Keratinocyte (primary cell): ENCODE data around the gene LAMB1. TPM values are rescaled to one million over a fixed set of nuclear protein-coding genes. Genes with fewer than 3 reads are reported as not detected.

Experiments
- DNase-seq: peaks from one replicate; pipeline ENCODE4 v3.0.0-alpha.2; 2011; ENCODE audit warnings: low read depth, missing footprints, low spot score
- FAIRE-seq: peaks from 2 replicates; lab custom pipeline; 2011; peaks lifted over from hg19 to GRCh38; lab: Jason Lieb, UNC
- H2AFZ ChIP-seq: 2 replicates; pipeline ENCODE4 v1.6.0; 2012; ENCODE audit warnings: low read length, control low read depth, inconsistent platforms; ENCODE audit not compliant: control insufficient read depth
- H3K27ac ChIP-seq: 2 replicates; pipeline ENCODE4 v1.5.1; 2011; ENCODE audit warnings: low read length; ENCODE audit not compliant: control insufficient read depth, insufficient read depth
- H3K27me3 ChIP-seq: 3 replicates; pipeline ENCODE4 v1.6.0; 2011; ENCODE audit warnings: low read length; ENCODE audit not compliant: control insufficient read depth, insufficient read depth; ENCODE audit errors: extremely low read depth
- H3K36me3 ChIP-seq, 2 experiments: 2 replicates in 1 of 2; 3 replicates in 1 of 2; pipeline ENCODE4 v1.5.1; 2011; ENCODE audit warnings: low read length in 2 of 2, mild to moderate bottlenecking in 1 of 2; ENCODE audit not compliant: control insufficient read depth in 2 of 2, insufficient read depth in 2 of 2; ENCODE audit errors: extremely low read depth in 1 of 2
- H3K4me1 ChIP-seq: 3 replicates; pipeline ENCODE4 v1.5.1; 2011; ENCODE audit warnings: low read length; ENCODE audit not compliant: control insufficient read depth, insufficient read depth; ENCODE audit errors: extremely low read depth
- H3K4me2 ChIP-seq: 3 replicates; pipeline ENCODE4 v1.6.0; 2011; ENCODE audit warnings: low read depth, low read length; ENCODE audit not compliant: control insufficient read depth, insufficient read depth; ENCODE audit errors: extremely low read depth
- H3K4me3 ChIP-seq, 3 experiments: fragments of 200-600 bp in 1 of 3; sonication (generic) in 1 of 3; 2 replicates in 2 of 3; 3 replicates in 1 of 3; pipeline ENCODE4 v1.5.1; 2011 to 2016; ENCODE audit warnings: low read length in 3 of 3, mild to moderate bottlenecking in 3 of 3, control low read depth in 2 of 3, inconsistent platforms in 1 of 3, low read depth in 1 of 3, mixed read lengths in 1 of 3, mixed run types in 1 of 3, moderate library complexity in 1 of 3; ENCODE audit not compliant: control insufficient read depth in 2 of 3, insufficient read depth in 2 of 3; ENCODE audit errors: extremely low read depth in 1 of 3
- H3K79me2 ChIP-seq: 2 replicates; pipeline ENCODE4 v1.6.0; 2012; ENCODE audit warnings: low read length; ENCODE audit not compliant: control insufficient read depth, insufficient read depth
- H3K9ac ChIP-seq: 3 replicates; pipeline ENCODE4 v1.6.0; 2011; ENCODE audit warnings: low read length; ENCODE audit not compliant: control insufficient read depth, insufficient read depth; ENCODE audit errors: extremely low read depth
- H3K9me1 ChIP-seq: 3 replicates; pipeline ENCODE4 v1.6.0; 2011; ENCODE audit warnings: low read length; ENCODE audit not compliant: control insufficient read depth, insufficient read depth; ENCODE audit errors: extremely low read depth
- H3K9me3 ChIP-seq: 2 replicates; pipeline ENCODE4 v1.5.1; 2012; ENCODE audit warnings: low read depth, low read length; ENCODE audit not compliant: control insufficient read depth
- H4K20me1 ChIP-seq: 3 replicates; pipeline ENCODE4 v1.6.0; 2011; ENCODE audit warnings: low read length; ENCODE audit not compliant: control insufficient read depth, insufficient read depth; ENCODE audit errors: extremely low read depth
- CTCF ChIP-seq, 3 experiments: IDR thresholded peaks in 1 of 3; conservative IDR thresholded peaks in 1 of 3; optimal IDR thresholded peaks in 1 of 3; 2 replicates in 2 of 3; 3 replicates in 1 of 3; pipeline versions ENCODE3 to v1.5.1; 2011; ENCODE audit warnings: low read length in 3 of 3, mild to moderate bottlenecking in 3 of 3, moderate library complexity in 2 of 3, control low read depth in 1 of 3, inconsistent platforms in 1 of 3; ENCODE audit not compliant: insufficient read depth in 2 of 3; ENCODE audit errors: extremely low read depth in 1 of 3
- EZH2 ChIP-seq: IDR thresholded peaks from one replicate; pipeline ENCODE4 v1.6.1; 2012; ENCODE audit warnings: inconsistent platforms, mild to moderate bottlenecking, low read length, moderate library complexity
- dilution Hi-C: fragments of 300-500 bp; cut with MboI; formaldehyde crosslinking; loops from one replicate; pipeline ENCODE4 v1.7.0; 2020; ENCODE audit warnings: low sequenced_read_pairs; ENCODE audit not compliant: extremely low pct_ligation_motif_present
- polyA plus RNA-seq, 5 experiments: library from polyadenylated mRNA; depleted of rRNA in 3 of 5; stranded (reverse) in 3 of 5; stranded (forward) in 1 of 5; unstranded in 1 of 5; fragments of >200 nt; gene quantifications; 1 replicate in 1 of 5; 2 replicates in 3 of 5; 3 replicates in 1 of 5; pipeline versions ENCODE4 v1.2.1 to v1.2.3, GENCODE V29; 2011 to 2012; ENCODE audit warnings: missing spikeins in 2 of 5, low read depth in 1 of 5, low replicate concordance in 1 of 5

LAMB1 gene
- polyA plus RNA-seq, 1 donor (not counting 4 experiments of a cell fraction or from before 2014, with no cell fraction given) = 97.9 TPM

GRCh38 chr7:108004220-108005142, 1.5 kb upstream of the LAMB1 start:
- DNase-seq = no peak
- no peak for FAIRE-seq
- no peak overlapping the region for H3K4me2 ChIP-seq
- no peak overlapping the region for H3K4me3 ChIP-seq
- H4K20me1 ChIP-seq = no peaks in the 10 kb centered on the region
- no peaks in the 10 kb centered on the region for H3K9me3 ChIP-seq
- no peak overlapping the region for H3K27ac ChIP-seq
- no peak overlapping the region for H3K9ac ChIP-seq
- peaks cover 10% of the 10 kb centered on the region for H3K79me2 ChIP-seq
- no peak overlapping the region for H2AFZ ChIP-seq
- dilution Hi-C loops = no loop called here
- H3K9me1 ChIP-seq = no peaks in the 10 kb centered on the region
- TF ChIP-seq EZH2 (no peak), CTCF (optimal IDR thresholded peaks at IDR 0.05 in 1 of 3, IDR thresholded peaks at IDR 0.05 in 1 of 3, conservative IDR thresholded peaks at IDR 0.05 in 1 of 3; ENCODE audit: extremely low read depth in 1 of 3, insufficient read depth in 2 of 3, low read length in 3 of 3) (no peak)
- no peaks in the 10 kb centered on the region for H3K36me3 ChIP-seq
- H3K27me3 ChIP-seq = no peaks in the 10 kb centered on the region
- peaks cover 19% of the 10 kb centered on the region for H3K4me1 ChIP-seq

GRCh38 chr7:108003599-108003935, 606 bp upstream of the LAMB1 start:
- dilution Hi-C loops = no loop called here
- no peaks in the 10 kb centered on the region for H3K9me3 ChIP-seq
- no peak for FAIRE-seq
- peaks cover 10% of the 10 kb centered on the region for H3K79me2 ChIP-seq
- H3K9me1 ChIP-seq = no peaks in the 10 kb centered on the region
- H3K36me3 ChIP-seq = no peaks in the 10 kb centered on the region
- no peak for DNase-seq
- H3K4me2 ChIP-seq = peak overlapping the region; percentile 85
- peak overlapping the region; percentile 67 to 85 (median 77) for H3K4me3 ChIP-seq
- H3K9ac ChIP-seq = peak overlapping the region; percentile 77
- no peaks in the 10 kb centered on the region for H3K27me3 ChIP-seq
- no peaks in the 10 kb centered on the region for H4K20me1 ChIP-seq
- no peak overlapping the region for H3K27ac ChIP-seq
- peaks cover 29% of the 10 kb centered on the region for H3K4me1 ChIP-seq
- peak overlapping the region; percentile 67 for H2AFZ ChIP-seq
- TF ChIP-seq EZH2 (peak; percentile 27), CTCF (optimal IDR thresholded peaks at IDR 0.05 in 1 of 3, IDR thresholded peaks at IDR 0.05 in 1 of 3, conservative IDR thresholded peaks at IDR 0.05 in 1 of 3; ENCODE audit: extremely low read depth in 1 of 3, insufficient read depth in 2 of 3, low read length in 3 of 3) (no peak)
